GM20000 (cell line): Measurements from ENCODE around the gene MCF2L.

Experiments used
- DNase-seq: peaks from one replicate; pipeline ENCODE4 v3.0.0; 2012; ENCODE audit warnings: low spot score
- TF ChIP-seq, protein P1 (sequence below): IDR thresholded peaks from 2 replicates; pipeline ENCODE4 v1.5.1; 2012; ENCODE audit warnings: mild to moderate bottlenecking, control low read depth; ENCODE audit errors: extremely low read depth, missing control alignments

MCF2L gene

GRCh38 chr13:113116206-113116800 is 147.3 kb downstream of the MCF2L start:
- no peak for DNase-seq
- TF ChIP-seq, protein P1, sequence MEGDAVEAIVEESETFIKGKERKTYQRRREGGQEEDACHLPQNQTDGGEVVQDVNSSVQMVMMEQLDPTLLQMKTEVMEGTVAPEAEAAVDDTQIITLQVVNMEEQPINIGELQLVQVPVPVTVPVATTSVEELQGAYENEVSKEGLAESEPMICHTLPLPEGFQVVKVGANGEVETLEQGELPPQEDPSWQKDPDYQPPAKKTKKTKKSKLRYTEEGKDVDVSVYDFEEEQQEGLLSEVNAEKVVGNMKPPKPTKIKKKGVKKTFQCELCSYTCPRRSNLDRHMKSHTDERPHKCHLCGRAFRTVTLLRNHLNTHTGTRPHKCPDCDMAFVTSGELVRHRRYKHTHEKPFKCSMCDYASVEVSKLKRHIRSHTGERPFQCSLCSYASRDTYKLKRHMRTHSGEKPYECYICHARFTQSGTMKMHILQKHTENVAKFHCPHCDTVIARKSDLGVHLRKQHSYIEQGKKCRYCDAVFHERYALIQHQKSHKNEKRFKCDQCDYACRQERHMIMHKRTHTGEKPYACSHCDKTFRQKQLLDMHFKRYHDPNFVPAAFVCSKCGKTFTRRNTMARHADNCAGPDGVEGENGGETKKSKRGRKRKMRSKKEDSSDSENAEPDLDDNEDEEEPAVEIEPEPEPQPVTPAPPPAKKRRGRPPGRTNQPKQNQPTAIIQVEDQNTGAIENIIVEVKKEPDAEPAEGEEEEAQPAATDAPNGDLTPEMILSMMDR = no peak

GRCh38 chr13:113116871-113117271 is 147.9 kb downstream of the MCF2L start:
- TF ChIP-seq, protein P1 = no peak

DNA sequence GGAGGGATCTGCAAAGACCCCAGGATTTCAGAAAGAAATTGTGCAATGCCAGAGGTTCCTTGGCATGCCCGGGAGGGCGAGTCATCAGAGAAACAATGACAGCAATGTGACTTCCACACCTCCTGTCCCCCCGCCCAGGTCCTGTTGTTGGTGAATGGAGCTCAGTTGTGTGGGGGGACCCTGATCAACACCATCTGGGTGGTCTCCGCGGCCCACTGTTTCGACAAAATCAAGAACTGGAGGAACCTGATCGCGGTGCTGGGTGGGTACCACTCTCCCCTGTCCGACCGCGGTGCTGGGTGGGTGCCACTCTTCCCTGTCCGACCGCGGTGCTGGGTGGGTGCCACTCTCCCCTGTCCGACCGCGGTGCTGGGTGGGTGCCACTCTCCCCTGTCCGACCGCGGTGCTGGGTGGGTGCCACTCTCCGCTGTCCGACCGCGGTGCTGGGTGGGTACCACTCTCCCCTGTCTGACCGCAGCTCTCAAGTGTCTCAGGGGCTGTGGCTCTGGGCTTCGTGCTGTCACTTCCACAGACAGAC is 148.4 kb downstream of the MCF2L start:
- DNase-seq = no peak
- TF ChIP-seq, protein P1 = no peak

More at GRCh38 chr13:113116871-113117271, 147.9 kb downstream of the MCF2L start:
- no peak for DNase-seq

GRCh38 chr13:113117911-113118260 is 148.9 kb downstream of the MCF2L start:
- TF ChIP-seq, protein P1 = no peak
- DNase-seq = no peak

- no peak for DNase-seq
- TF ChIP-seq, protein P1 = no peak
Measured at GRCh38 chr13:113118261-113119021, 149.4 kb downstream of the MCF2L start.

DNA sequence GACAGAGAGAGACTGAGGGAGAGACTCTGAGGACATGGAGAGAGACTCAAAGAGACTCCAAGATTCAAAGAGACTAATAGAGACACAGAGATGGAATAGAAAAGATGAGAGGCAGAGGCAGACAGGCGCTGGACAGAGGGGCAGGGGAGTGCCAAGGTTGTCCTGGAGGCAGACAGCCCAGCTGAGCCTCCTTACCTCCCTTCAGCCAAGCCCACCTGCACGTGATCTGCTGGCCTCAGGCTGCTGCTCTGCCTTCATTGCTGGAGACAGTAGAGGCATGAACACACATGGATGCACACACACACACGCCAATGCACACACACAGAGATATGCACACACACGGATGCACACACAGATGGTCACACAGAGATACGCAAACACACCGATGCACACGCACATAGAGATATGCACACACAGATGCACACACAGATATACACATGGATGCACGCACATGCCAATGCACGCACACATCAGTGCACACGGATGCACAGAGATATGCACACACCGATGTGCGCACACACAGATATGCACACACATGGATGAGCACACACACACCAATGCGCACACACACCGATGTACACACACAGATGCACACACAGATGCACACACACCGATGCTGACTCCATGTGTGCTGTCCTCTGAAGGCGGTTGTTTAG is 150.3 kb downstream of the MCF2L start:
- DNase-seq = no peak
- TF ChIP-seq, protein P1 = no peak

DNA sequence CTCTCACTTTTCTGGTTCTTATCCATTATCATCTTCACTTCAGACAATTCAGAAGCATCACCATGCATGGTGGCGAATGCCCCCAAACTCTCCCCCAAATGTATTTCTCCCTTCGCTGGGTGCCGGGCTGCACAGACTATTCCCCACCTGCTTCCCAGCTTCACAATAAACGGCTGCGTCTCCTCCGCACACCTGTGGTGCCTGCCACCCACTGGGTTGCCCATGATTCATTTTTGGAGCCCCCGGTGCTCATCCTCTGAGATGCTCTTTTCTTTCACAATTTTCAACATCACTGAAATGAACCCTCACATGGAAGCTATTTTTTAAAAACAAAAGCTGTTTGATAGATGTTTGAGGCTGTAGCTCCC is 150.8 kb downstream of the MCF2L start:
- DNase-seq = no peak

More for the DNA sequence above, 150.8 kb downstream of the MCF2L start:
- TF ChIP-seq, protein P1 = no peak
